GM12878 (cell line): ENCODE data around the gene CLRN3. TPM values are rescaled to one million over a fixed set of nuclear protein-coding genes. Genes with fewer than 3 reads are reported as not detected.

Experiments used
- ATAC-seq: fragments of 200-7000 bp; cut with Tn5 transposase; 3 replicates; pipeline ENCODE4 v1.9.1; 2020; ENCODE audit warnings: mild to moderate bottlenecking, moderate library complexity
- BruUV-seq: library from RNA; stranded (reverse); fragments of 400-500 nt; replicated peaks from 2 replicates; lab custom pipeline; 2021; lab: Mats Ljungman, UMichigan
- CTCF ChIA-PET: fragments of 300-600 bp; sonication (Branson Sonifier 250); formaldehyde crosslinking; extraction: SDS; loops from one replicate; lab custom pipeline; 2021; ENCODE audit warnings: inconsistent platforms; lab: Yijun Ruan, JAX
- POLR2A ChIA-PET: fragments of 350-600 bp; formaldehyde crosslinking; extraction: SDS; loops from one replicate; lab custom pipeline; 2021; ENCODE audit warnings: inconsistent platforms; lab: Charles Lee
- RAD21 ChIA-PET: fragments of 300-600 bp; sonication (Branson Sonifier 250); formaldehyde crosslinking; loops from one replicate; lab custom pipeline; 2023; ENCODE audit warnings: antibody characterized with exemption; ENCODE audit not compliant: unreplicated experiment; lab: Charles Lee
- SMC1A ChIA-PET: fragments of 300-600 bp; sonication (Branson Sonifier 250); formaldehyde crosslinking; loops from one replicate; lab custom pipeline; 2023; ENCODE audit not compliant: unreplicated experiment, uncharacterized antibody; lab: Charles Lee
- DNase-seq: peaks from one replicate; pipeline ENCODE4 v3.0.0-alpha.2; 2011; ENCODE audit warnings: low read depth, low spot score
- FAIRE-seq: peaks from 3 replicates; lab custom pipeline; 2011; peaks lifted over from hg19 to GRCh38; lab: Jason Lieb, UNC
- H2AFZ ChIP-seq: 2 replicates; pipeline ENCODE4 v1.6.0; 2011; ENCODE audit warnings: low read depth, low read length, control low read depth; ENCODE audit not compliant: control insufficient read depth
- H3K27ac ChIP-seq: 2 replicates; pipeline ENCODE4 v1.5.1; 2011; ENCODE audit warnings: control low read depth; ENCODE audit not compliant: control insufficient read depth, insufficient read depth
- H3K27me3 ChIP-seq, 2 experiments: replicated peaks in 1 of 2; 2 replicates each; pipeline versions ENCODE4 v1.6.0 to v1.6.1; 2011; ENCODE audit warnings: low read length in 1 of 2; ENCODE audit not compliant: control insufficient read depth in 2 of 2, insufficient read depth in 2 of 2
- H3K36me3 ChIP-seq, 2 experiments: 2 replicates each; pipeline ENCODE4 v1.5.1; 2011; ENCODE audit warnings: low read length in 1 of 2; ENCODE audit not compliant: control insufficient read depth in 2 of 2, insufficient read depth in 2 of 2
- H3K4me1 ChIP-seq: 2 replicates; pipeline ENCODE4 v1.6.1; 2011; ENCODE audit warnings: mild to moderate bottlenecking, low read length, moderate library complexity, mixed read lengths; ENCODE audit not compliant: control insufficient read depth, insufficient read depth
- H3K4me2 ChIP-seq: 2 replicates; pipeline ENCODE4 v1.6.0; 2011; ENCODE audit warnings: control low read depth; ENCODE audit not compliant: control insufficient read depth, insufficient read depth
- H3K4me3 ChIP-seq: fragments of 200-600 bp; sonication (generic); 2 replicates; pipeline ENCODE4 v1.5.1; 2016
- H3K79me2 ChIP-seq: 2 replicates; pipeline ENCODE4 v1.6.0; 2011; ENCODE audit warnings: low read length; ENCODE audit not compliant: control insufficient read depth, insufficient read depth
- H3K9ac ChIP-seq: 2 replicates; pipeline ENCODE4 v1.8.0; 2011; ENCODE audit warnings: low read length, control low read depth, mixed read lengths; ENCODE audit not compliant: control insufficient read depth, insufficient read depth
- H3K9me3 ChIP-seq: replicated peaks from 3 replicates; pipeline ENCODE4 v1.5.1; 2011; ENCODE audit warnings: mild to moderate bottlenecking, low read length; ENCODE audit not compliant: control insufficient read depth, insufficient read depth
- H4K20me1 ChIP-seq: 2 replicates; pipeline ENCODE4 v1.6.0; 2011; ENCODE audit not compliant: control insufficient read depth, insufficient read depth
- ASH2L ChIP-seq: fragments of 300-600, 200-600 bp; sonication (generic); IDR thresholded peaks from 2 replicates; pipeline ENCODE4 v1.6.1; 2017; ENCODE audit warnings: low read depth, mild to moderate bottlenecking, borderline replicate concordance
- BACH1 ChIP-seq: fragments of 450-650 bp; IDR thresholded peaks from 2 replicates; pipeline ENCODE4 v1.6.1; 2017; ENCODE audit warnings: mild to moderate bottlenecking, borderline replicate concordance
- EED ChIP-seq: sonication (generic); IDR thresholded peaks from 2 replicates; pipeline ENCODE4 v1.6.1; 2016; ENCODE audit warnings: antibody characterized with exemption, low read depth
- GABPA ChIP-seq: IDR thresholded peaks from 2 replicates; pipeline ENCODE4 v1.6.1; 2014; ENCODE audit warnings: antibody characterized with exemption, low read depth, mild to moderate bottlenecking, inconsistent platforms
- HDAC6 ChIP-seq: fragments of 200-600 bp; sonication (generic); IDR thresholded peaks from one replicate; pipeline ENCODE4 v1.8.0; 2017; ENCODE audit warnings: antibody characterized with exemption; ENCODE audit not compliant: unreplicated experiment
- HDGF ChIP-seq: fragments of 450-650 bp; IDR thresholded peaks from 2 replicates; pipeline ENCODE4 v1.6.1; 2016; ENCODE audit warnings: antibody characterized with exemption
- MAX ChIP-seq: IDR thresholded peaks from 2 replicates; pipeline ENCODE4 v1.6.1; 2012; ENCODE audit warnings: low read depth, low read length, improper control_type of control experiment
- MEF2A ChIP-seq: IDR thresholded peaks from 2 replicates; pipeline ENCODE4 v1.6.1; 2011; ENCODE audit warnings: low read depth, mild to moderate bottlenecking, low read length, moderate library complexity; ENCODE audit not compliant: insufficient read depth
- NR2C1 ChIP-seq: fragments of 450-650 bp; IDR thresholded peaks from 2 replicates; pipeline ENCODE4 v1.6.1; 2017; ENCODE audit warnings: antibody characterized with exemption, mild to moderate bottlenecking, moderate library complexity
- SMAD1 ChIP-seq: fragments of 450-650 bp; IDR thresholded peaks from 2 replicates; pipeline ENCODE4 v1.6.1; 2018; ENCODE audit warnings: mild to moderate bottlenecking, low read depth; ENCODE audit not compliant: partially characterized antibody
- SUPT20H ChIP-seq: IDR thresholded peaks from 2 replicates; pipeline ENCODE4 v1.6.1; 2011; ENCODE audit warnings: low read depth, mild to moderate bottlenecking, low read length, moderate library complexity, borderline replicate concordance; ENCODE audit not compliant: control insufficient read depth
- SUZ12 ChIP-seq: fragments of 200-600 bp; sonication (generic); IDR thresholded peaks from one replicate; pipeline ENCODE4 v1.6.1; 2018; ENCODE audit warnings: antibody characterized with exemption, mild to moderate bottlenecking; ENCODE audit not compliant: unreplicated experiment
- ZNF622 ChIP-seq: fragments of 450-650 bp; IDR thresholded peaks from 2 replicates; pipeline ENCODE4 v1.6.1; 2017; ENCODE audit warnings: mild to moderate bottlenecking, inconsistent platforms
- WGBS: methylation state at CpG from one replicate; pipeline ENCODE4 v1.1.6; 2016; ENCODE audit warnings: low lambda C conversion rate; ENCODE audit not compliant: insufficient replicate concordance, insufficient coverage; ENCODE audit errors: missing lambda C conversion rate; 5-methylcytosine and 5-hydroxymethylcytosine counted together
- in situ Hi-C: fragments of 300-500 bp; cut with MboI; formaldehyde crosslinking; loops from 9 replicates; pipeline ENCODE4 v1.14.3; 2018; ENCODE audit warnings: mixed read lengths
- intact Hi-C: fragments of 100-400 bp; cut with micrococcal nuclease; formaldehyde crosslinking; loops from one replicate; pipeline ENCODE4 v1.14.2; 2022; ENCODE audit not compliant: unreplicated experiment
- polyA plus RNA-seq, 11 experiments: library from polyadenylated mRNA; depleted of rRNA in 4 of 11; unstranded in 6 of 11; stranded (reverse) in 5 of 11; fragments of >200 nt; fragmentation: Nextera tagmentation in 4 of 11; fragmentation: Illumina TruSeq in 1 of 11; extraction: Ambion mirVana in 4 of 11; extraction: Trizol in 1 of 11; gene quantifications; 1 replicate in 1 of 11; 2 replicates in 10 of 11; pipeline versions ENCODE4 v1.2.1 to v1.2.3, GENCODE V29; 2011 to 2016; ENCODE audit warnings: inconsistent platforms in 2 of 11, missing spikeins in 2 of 11, low read depth in 1 of 11
- total RNA-seq, 4 experiments: library from RNA; depleted of rRNA in 3 of 4; stranded (reverse); fragments of >200 nt in 3 of 4; fragmentation: Illumina TruSeq in 1 of 4; extraction: Trizol in 1 of 4; gene quantifications; 2 replicates each; pipeline versions ENCODE4 v1.2.1 to v1.2.3, GENCODE V29; 2013 to 2021
- TF ChIP-seq, protein P1 (sequence below): fragments of 450-650 bp; IDR thresholded peaks from 2 replicates; pipeline ENCODE4 v1.6.1; 2018; ENCODE audit warnings: borderline replicate concordance, mild to moderate bottlenecking; ENCODE audit not compliant: partially characterized antibody
- TF ChIP-seq, protein P2 (sequence below): IDR thresholded peaks from 2 replicates; pipeline ENCODE4 v1.6.1; 2012; ENCODE audit warnings: mild to moderate bottlenecking, low read depth, low read length

CLRN3 gene
- total and polyA plus RNA-seq, 10 of the 15 experiments (the other 5 are each of a cell fraction or from before 2014, with no cell fraction given), result not detected

GRCh38 chr10:127873901-127874470 lies 18.8 kb downstream of the CLRN3 start:
- BruUV-seq, result no TSS peak
- no peak overlapping the region for H2AFZ ChIP-seq
- DNase-seq, result no peak
- no peaks in the 10 kb centered on the region; a peak in 1 of 4 replicates for H3K27me3 ChIP-seq
- 29% methylated on average over 10 of the region's 11 CpGs for WGBS
- POLR2A ChIA-PET, result no interaction called here
- H3K9me3 ChIP-seq, result no peaks in the 10 kb centered on the region
- in situ Hi-C loops, result no loop called here
- SMC1A ChIA-PET, result no interaction called here
- no peaks in the 10 kb centered on the region for H4K20me1 ChIP-seq
- no peak for ATAC-seq
- CTCF ChIA-PET, result no interaction called here
- H3K4me3 ChIP-seq, result no peak overlapping the region
- H3K4me1 ChIP-seq, result no peaks in the 10 kb centered on the region
- no peaks in the 10 kb centered on the region for H3K79me2 ChIP-seq
- intact Hi-C loops, result no loop called here
- RAD21 ChIA-PET, result no interaction called here
- H3K4me2 ChIP-seq, result no peak overlapping the region
- no peaks in the 10 kb centered on the region for H3K36me3 ChIP-seq
- H3K27ac ChIP-seq, result no peak overlapping the region
- TF ChIP-seq MEF2A, result no peak
- no peak for TF ChIP-seq NR2C1
- no peak for TF ChIP-seq ZNF622
- TF ChIP-seq HDGF, result no peak
- no peak for TF ChIP-seq SMAD1
- TF ChIP-seq, protein P1, sequence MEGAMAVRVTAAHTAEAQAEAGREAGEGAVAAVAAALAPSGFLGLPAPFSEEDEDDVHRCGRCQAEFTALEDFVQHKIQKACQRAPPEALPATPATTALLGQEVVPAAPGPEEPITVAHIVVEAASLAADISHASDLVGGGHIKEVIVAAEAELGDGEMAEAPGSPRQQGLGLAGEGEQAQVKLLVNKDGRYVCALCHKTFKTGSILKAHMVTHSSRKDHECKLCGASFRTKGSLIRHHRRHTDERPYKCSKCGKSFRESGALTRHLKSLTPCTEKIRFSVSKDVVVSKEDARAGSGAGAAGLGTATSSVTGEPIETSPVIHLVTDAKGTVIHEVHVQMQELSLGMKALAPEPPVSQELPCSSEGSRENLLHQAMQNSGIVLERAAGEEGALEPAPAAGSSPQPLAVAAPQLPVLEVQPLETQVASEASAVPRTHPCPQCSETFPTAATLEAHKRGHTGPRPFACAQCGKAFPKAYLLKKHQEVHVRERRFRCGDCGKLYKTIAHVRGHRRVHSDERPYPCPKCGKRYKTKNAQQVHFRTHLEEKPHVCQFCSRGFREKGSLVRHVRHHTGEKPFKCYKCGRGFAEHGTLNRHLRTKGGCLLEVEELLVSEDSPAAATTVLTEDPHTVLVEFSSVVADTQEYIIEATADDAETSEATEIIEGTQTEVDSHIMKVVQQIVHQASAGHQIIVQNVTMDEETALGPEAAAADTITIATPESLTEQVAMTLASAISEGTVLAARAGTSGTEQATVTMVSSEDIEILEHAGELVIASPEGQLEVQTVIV, result no peak
- TF ChIP-seq HDAC6, result no peak
- TF ChIP-seq EED, result no peak
- no peak for TF ChIP-seq SUZ12
- no peak for TF ChIP-seq GABPA
- TF ChIP-seq, protein P2, sequence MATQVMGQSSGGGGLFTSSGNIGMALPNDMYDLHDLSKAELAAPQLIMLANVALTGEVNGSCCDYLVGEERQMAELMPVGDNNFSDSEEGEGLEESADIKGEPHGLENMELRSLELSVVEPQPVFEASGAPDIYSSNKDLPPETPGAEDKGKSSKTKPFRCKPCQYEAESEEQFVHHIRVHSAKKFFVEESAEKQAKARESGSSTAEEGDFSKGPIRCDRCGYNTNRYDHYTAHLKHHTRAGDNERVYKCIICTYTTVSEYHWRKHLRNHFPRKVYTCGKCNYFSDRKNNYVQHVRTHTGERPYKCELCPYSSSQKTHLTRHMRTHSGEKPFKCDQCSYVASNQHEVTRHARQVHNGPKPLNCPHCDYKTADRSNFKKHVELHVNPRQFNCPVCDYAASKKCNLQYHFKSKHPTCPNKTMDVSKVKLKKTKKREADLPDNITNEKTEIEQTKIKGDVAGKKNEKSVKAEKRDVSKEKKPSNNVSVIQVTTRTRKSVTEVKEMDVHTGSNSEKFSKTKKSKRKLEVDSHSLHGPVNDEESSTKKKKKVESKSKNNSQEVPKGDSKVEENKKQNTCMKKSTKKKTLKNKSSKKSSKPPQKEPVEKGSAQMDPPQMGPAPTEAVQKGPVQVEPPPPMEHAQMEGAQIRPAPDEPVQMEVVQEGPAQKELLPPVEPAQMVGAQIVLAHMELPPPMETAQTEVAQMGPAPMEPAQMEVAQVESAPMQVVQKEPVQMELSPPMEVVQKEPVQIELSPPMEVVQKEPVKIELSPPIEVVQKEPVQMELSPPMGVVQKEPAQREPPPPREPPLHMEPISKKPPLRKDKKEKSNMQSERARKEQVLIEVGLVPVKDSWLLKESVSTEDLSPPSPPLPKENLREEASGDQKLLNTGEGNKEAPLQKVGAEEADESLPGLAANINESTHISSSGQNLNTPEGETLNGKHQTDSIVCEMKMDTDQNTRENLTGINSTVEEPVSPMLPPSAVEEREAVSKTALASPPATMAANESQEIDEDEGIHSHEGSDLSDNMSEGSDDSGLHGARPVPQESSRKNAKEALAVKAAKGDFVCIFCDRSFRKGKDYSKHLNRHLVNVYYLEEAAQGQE, result no peak
- no peak for TF ChIP-seq MAX
- TF ChIP-seq ASH2L, result no peak
- TF ChIP-seq SUPT20H, result no peak
- no peak for TF ChIP-seq BACH1
- no peak for FAIRE-seq
- H3K9ac ChIP-seq, result no peak overlapping the region
